OCI-LY3 (cell line): ENCODE results near the gene BEND5.
A peak's percentile ranks its signal among the peaks of the same experiment; 100 is the strongest.

Experiments used
- EZH2phosphoT487 ChIP-seq: fragments of 200-600 bp; shearing (Covaris generic); IDR thresholded peaks from 2 replicates; pipeline ENCODE4 v1.6.1; 2018; ENCODE audit warnings: antibody characterized with exemption, mixed run types, low read depth
- TF ChIP-seq, protein P1 (sequence below): fragments of 200-600, 300-600 bp; sonication (generic); IDR thresholded peaks from 2 replicates; pipeline ENCODE4 v1.5.1; 2014; ENCODE audit warnings: antibody characterized with exemption, low read length, low read depth

- TF ChIP-seq, protein P1, sequence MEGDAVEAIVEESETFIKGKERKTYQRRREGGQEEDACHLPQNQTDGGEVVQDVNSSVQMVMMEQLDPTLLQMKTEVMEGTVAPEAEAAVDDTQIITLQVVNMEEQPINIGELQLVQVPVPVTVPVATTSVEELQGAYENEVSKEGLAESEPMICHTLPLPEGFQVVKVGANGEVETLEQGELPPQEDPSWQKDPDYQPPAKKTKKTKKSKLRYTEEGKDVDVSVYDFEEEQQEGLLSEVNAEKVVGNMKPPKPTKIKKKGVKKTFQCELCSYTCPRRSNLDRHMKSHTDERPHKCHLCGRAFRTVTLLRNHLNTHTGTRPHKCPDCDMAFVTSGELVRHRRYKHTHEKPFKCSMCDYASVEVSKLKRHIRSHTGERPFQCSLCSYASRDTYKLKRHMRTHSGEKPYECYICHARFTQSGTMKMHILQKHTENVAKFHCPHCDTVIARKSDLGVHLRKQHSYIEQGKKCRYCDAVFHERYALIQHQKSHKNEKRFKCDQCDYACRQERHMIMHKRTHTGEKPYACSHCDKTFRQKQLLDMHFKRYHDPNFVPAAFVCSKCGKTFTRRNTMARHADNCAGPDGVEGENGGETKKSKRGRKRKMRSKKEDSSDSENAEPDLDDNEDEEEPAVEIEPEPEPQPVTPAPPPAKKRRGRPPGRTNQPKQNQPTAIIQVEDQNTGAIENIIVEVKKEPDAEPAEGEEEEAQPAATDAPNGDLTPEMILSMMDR = peak; percentile 9; the same call in 1 of the 2 replicates
- TF ChIP-seq EZH2phosphoT487 = no peak
Observed at GRCh38 chr1:48743480-48743879, 33.2 kb downstream of the BEND5 start.
